Activated CD8-positive, alpha-beta T cell treated with anti-CD3 and anti-CD28 coated beads for 36 hours (primary cell): ENCODE measurements around the gene HLF. TPM values are rescaled to one million over a fixed set of nuclear protein-coding genes. Genes with fewer than 3 reads are reported as not detected.

ENCODE experiments used
- ATAC-seq: fragments of 200-7000 bp; cut with Tn5 transposase; one replicate; pipeline ENCODE4 v1.10.0; 2021; ENCODE audit warnings: mild to moderate bottlenecking, moderate library complexity
- CTCF ChIA-PET: fragments of 350-600 bp; sonication (Branson Sonifier 250); formaldehyde crosslinking; loops from one replicate; lab custom pipeline; 2021; ENCODE audit warnings: antibody characterized with exemption; lab: Charles Lee
- POLR2A ChIA-PET: fragments of 350-600 bp; sonication (Branson Sonifier 250); formaldehyde crosslinking; loops from one replicate; lab custom pipeline; 2021; ENCODE audit warnings: antibody characterized with exemption; lab: Charles Lee
- DNase-seq: peaks from one replicate; pipeline ENCODE4 v3.0.0-alpha.2; 2020
- H3K27ac Mint-ChIP-seq: one replicate; pipeline ENCODE4 v1.8.0; 2021; ENCODE audit warnings: mild to moderate bottlenecking, mixed read lengths
- H3K27me3 Mint-ChIP-seq: one replicate; pipeline ENCODE4 v1.8.0; 2021; ENCODE audit warnings: mixed read lengths
- H3K36me3 Mint-ChIP-seq: one replicate; pipeline ENCODE4 v1.8.0; 2021; ENCODE audit warnings: low read depth, mixed read lengths
- H3K4me1 Mint-ChIP-seq: one replicate; pipeline ENCODE4 v1.8.0; 2021; ENCODE audit warnings: low read depth, mixed read lengths
- H3K4me3 Mint-ChIP-seq: one replicate; pipeline ENCODE4 v1.8.0; 2021; ENCODE audit warnings: mild to moderate bottlenecking, moderate library complexity, mixed read lengths
- H3K9me3 Mint-ChIP-seq: one replicate; pipeline ENCODE4 v1.8.0; 2021; ENCODE audit warnings: mixed read lengths
- intact Hi-C: fragments of 100-400 bp; cut with micrococcal nuclease; formaldehyde crosslinking; loops from one replicate; pipeline ENCODE4 v1.10.0; 2022
- total RNA-seq, 2 experiments: library from RNA; stranded (reverse); gene quantifications; one replicate each; pipeline ENCODE4 v1.2.3, GENCODE V29; 2021
- TF ChIP-seq, protein P1 (sequence below): fragments of 200-600 bp; IDR thresholded peaks from one replicate; pipeline ENCODE4 v1.8.0; 2022; ENCODE audit warnings: antibody characterized with exemption, mild to moderate bottlenecking

Gene HLF
- total RNA-seq, 2 experiments from 2014 or later: 0.25 to 0.72 TPM

GRCh38 chr17:55354941-55355340, 90.2 kb downstream of the HLF start:
- Mint-ChIP-seq H3K9me3 (no peaks in the 10 kb centered on the region), H3K4me3 (no peak overlapping the region)

GRCh38 chr17:55356434-55357328, 91.9 kb downstream of the HLF start:
- POLR2A ChIA-PET: no interaction called here
- Mint-ChIP-seq H3K27ac (no peak overlapping the region), H3K36me3 (peaks cover 4% of the 10 kb centered on the region), H3K4me1 (peaks cover 2% of the 10 kb centered on the region), H3K27me3 (peaks cover 9% of the 10 kb centered on the region), H3K9me3 (peaks cover 11% of the 10 kb centered on the region), H3K4me3 (no peak overlapping the region)
- TF ChIP-seq, protein P1, sequence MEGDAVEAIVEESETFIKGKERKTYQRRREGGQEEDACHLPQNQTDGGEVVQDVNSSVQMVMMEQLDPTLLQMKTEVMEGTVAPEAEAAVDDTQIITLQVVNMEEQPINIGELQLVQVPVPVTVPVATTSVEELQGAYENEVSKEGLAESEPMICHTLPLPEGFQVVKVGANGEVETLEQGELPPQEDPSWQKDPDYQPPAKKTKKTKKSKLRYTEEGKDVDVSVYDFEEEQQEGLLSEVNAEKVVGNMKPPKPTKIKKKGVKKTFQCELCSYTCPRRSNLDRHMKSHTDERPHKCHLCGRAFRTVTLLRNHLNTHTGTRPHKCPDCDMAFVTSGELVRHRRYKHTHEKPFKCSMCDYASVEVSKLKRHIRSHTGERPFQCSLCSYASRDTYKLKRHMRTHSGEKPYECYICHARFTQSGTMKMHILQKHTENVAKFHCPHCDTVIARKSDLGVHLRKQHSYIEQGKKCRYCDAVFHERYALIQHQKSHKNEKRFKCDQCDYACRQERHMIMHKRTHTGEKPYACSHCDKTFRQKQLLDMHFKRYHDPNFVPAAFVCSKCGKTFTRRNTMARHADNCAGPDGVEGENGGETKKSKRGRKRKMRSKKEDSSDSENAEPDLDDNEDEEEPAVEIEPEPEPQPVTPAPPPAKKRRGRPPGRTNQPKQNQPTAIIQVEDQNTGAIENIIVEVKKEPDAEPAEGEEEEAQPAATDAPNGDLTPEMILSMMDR: peak; percentile 68
- intact Hi-C loops: loop anchor here (5.0 kb wide), 1 partner anchor 156 kb away; the partner anchor contains the start of gene SMIM36
- ATAC-seq (peak; percentile 94), DNase-seq (peak; percentile 89)
- CTCF ChIA-PET: interaction anchor here (0.7 to 5.7 kb wide), 30 partner anchors 9 to 383 kb away, joined by 3 to 57 read pairs (median 4); partner anchors contain the start of gene SMIM36

More at GRCh38 chr17:55354941-55355340, 90.2 kb downstream of the HLF start:
- ATAC-seq (no peak), DNase-seq (no peak)
- Mint-ChIP-seq H3K27ac (no peak overlapping the region), H3K4me1 (peaks cover 2% of the 10 kb centered on the region), H3K27me3 (peaks cover 6% of the 10 kb centered on the region), H3K36me3 (no peaks in the 10 kb centered on the region)
- POLR2A ChIA-PET: no interaction called here
- TF ChIP-seq, protein P1: no peak
- intact Hi-C loops: loop anchor here (5.0 kb wide), 1 partner anchor 157 kb away; the partner anchor contains the start of gene SMIM36
- CTCF ChIA-PET: interaction anchor here (0.8 to 5.7 kb wide), 11 partner anchors 10 to 381 kb away, joined by 3 to 57 read pairs (median 6); partner anchors contain the start of gene SMIM36

GRCh38 chr17:55360971-55361370, 96.2 kb downstream of the HLF start:
- CTCF ChIA-PET: interaction anchor here (1.2 to 2.1 kb wide), 3 partner anchors 13 to 153 kb away, joined by 3 to 9 read pairs (median 3); no protein-coding TSS in a partner anchor
- H3K9me3 Mint-ChIP-seq: peaks cover 13% of the 10 kb centered on the region
- H3K27ac Mint-ChIP-seq: no peak overlapping the region

DNA sequence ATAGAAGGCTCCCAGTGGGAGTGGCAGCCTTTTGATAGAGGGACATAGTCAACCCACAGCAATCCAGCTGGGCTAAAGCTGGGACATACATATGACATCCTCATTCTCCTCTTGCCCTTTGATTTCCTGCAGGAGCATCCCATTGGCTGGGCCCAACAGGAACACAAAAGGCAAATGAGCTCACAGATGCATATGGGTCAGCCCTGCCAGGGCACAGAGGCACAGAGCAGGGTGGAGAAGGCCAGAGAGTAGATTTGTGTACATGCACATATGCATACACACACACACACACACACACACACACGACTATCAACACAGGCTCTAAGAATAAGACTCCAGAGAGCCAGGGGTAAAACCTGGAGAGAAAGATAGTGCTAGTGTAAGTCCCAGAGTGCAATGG, 98.3 kb downstream of the HLF start:
- TF ChIP-seq, protein P1: no peak
- CTCF ChIA-PET: interaction anchor here (2.5 kb wide), 1 partner anchor 151 kb away, joined by 7 read pairs; no protein-coding TSS in a partner anchor
- peaks cover 4% of the 10 kb centered on the region for H3K36me3 Mint-ChIP-seq

More at GRCh38 chr17:55360971-55361370, 96.2 kb downstream of the HLF start:
- POLR2A ChIA-PET: no interaction called here
- H3K36me3 Mint-ChIP-seq: peaks cover 4% of the 10 kb centered on the region
- peaks cover 9% of the 10 kb centered on the region for H3K27me3 Mint-ChIP-seq
- peaks cover 2% of the 10 kb centered on the region for H3K4me1 Mint-ChIP-seq
- TF ChIP-seq, protein P1: no peak
- no peak overlapping the region for H3K4me3 Mint-ChIP-seq
- ATAC-seq (no peak), DNase-seq (no peak)
- intact Hi-C loops: no loop called here

More for the DNA sequence above, 98.3 kb downstream of the HLF start:
- ATAC-seq: no peak
- peaks cover 13% of the 10 kb centered on the region for H3K9me3 Mint-ChIP-seq
- H3K27me3 Mint-ChIP-seq: peaks cover 7% of the 10 kb centered on the region
- no peak overlapping the region for H3K27ac Mint-ChIP-seq
- no peak overlapping the region for H3K4me3 Mint-ChIP-seq
- no peaks in the 10 kb centered on the region for H3K4me1 Mint-ChIP-seq
- POLR2A ChIA-PET: no interaction called here
- intact Hi-C loops: no loop called here
- DNase-seq: no peak
